Adrenal gland (tissue), 5 donors: Measurements from ENCODE around the gene GC.

Source experiments
- POLR2A ChIP-seq, 2 donors: fragments of 450-650 bp; IDR thresholded peaks; one replicate each; pipeline ENCODE4 v1.6.1; 2017; ENCODE audit warnings: antibody characterized with exemption in 2 of 2, mild to moderate bottlenecking in 2 of 2, moderate library complexity in 1 of 2
- TF ChIP-seq, protein P1 (sequence below), 6 experiments: fragments of 450-650 bp in 4 of 6; fragments of 200-600 bp in 2 of 6; sonication (generic) in 1 of 6; IDR thresholded peaks; 1 replicate in 5 of 6; 2 replicates in 1 of 6; pipeline versions ENCODE4 v1.5.1 to v1.8.0; 2016 to 2021; ENCODE audit warnings: antibody characterized with exemption in 6 of 6, mild to moderate bottlenecking in 2 of 6, moderate library complexity in 1 of 6
- donor health status: DM: no; HTN: no; CAD: no.

DNA sequence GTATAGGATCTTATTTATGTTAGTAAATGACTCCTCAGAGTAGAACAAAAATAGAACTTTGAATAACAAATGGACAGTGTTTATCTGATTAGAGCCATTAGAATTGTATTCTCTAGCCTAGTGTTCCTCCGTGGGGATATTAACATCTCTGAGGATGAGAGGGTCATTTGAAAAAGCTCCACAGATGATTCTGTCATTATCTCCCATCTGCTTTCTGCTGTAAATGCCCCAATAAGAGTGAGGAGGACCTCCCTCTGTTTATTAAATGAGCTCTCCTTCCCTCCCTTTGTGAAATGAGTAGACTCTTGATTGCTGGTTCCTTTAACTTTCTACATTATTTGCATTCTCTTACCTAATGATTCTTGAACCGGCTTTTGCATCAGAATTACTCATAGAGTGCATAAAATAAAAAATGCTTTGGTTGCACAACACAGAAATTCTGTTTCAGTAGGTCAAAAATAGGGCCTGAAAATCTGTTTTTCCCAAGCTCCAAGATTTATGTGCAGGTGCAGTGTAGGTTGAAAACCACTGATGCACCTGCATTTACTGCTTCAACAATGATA, 18.0 kb downstream of the GC start:
- TF ChIP-seq, protein P1, sequence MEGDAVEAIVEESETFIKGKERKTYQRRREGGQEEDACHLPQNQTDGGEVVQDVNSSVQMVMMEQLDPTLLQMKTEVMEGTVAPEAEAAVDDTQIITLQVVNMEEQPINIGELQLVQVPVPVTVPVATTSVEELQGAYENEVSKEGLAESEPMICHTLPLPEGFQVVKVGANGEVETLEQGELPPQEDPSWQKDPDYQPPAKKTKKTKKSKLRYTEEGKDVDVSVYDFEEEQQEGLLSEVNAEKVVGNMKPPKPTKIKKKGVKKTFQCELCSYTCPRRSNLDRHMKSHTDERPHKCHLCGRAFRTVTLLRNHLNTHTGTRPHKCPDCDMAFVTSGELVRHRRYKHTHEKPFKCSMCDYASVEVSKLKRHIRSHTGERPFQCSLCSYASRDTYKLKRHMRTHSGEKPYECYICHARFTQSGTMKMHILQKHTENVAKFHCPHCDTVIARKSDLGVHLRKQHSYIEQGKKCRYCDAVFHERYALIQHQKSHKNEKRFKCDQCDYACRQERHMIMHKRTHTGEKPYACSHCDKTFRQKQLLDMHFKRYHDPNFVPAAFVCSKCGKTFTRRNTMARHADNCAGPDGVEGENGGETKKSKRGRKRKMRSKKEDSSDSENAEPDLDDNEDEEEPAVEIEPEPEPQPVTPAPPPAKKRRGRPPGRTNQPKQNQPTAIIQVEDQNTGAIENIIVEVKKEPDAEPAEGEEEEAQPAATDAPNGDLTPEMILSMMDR (IDR thresholded peaks at IDR 0.05): no peak
- no peak for TF ChIP-seq POLR2A (IDR thresholded peaks at IDR 0.05)
